Medulla oblongata (tissue), 1 donor: ENCODE measurements around the gene OSBPL10.

Experiments
- DNase-seq: peaks from one replicate; pipeline ENCODE4 v3.0.0-alpha.2; 2015; ENCODE audit errors: extremely low spot score

The OSBPL10 gene

DNA sequence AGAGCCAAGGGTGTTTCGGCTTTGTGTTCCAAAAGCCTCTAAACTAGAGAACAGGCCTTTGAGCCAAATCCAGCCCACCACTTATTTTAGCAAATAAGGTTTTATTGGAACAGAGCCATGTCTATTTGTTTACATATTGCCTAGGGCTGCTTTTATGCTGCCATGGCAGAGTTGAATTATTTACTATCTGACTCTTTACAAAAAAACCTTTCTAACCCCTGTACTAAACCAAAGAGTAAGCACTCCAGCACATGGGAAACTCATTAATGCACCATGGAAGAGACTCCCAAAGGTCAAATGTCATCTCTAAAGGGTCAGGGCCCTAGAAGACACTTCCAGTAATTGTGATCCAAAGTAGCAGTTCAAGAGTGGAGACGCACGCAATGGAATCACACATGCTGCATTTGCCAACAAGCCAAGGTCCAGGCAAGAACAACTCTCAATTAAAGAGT, 22.3 kb downstream of the OSBPL10 start:
- no peak for DNase-seq

DNA sequence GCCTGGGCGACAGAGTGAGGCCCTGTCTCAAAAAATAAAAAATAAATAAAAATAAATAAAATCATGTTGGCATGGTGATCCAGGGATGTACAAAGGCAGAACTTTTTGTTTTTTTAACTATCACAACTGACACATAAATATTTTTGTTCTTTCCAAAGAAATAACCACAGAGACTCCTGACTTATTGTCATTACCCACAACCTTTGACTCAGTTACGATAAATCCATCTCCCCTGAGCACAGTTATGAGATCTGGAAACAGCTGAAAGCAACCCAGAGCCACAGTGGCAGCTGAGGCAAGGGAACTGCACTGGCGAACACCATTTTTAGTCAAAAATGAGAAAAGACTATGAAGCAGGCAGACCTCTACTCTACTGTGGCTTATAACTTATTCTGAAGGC, 24.0 kb downstream of the OSBPL10 start:
- DNase-seq, result no peak

DNA sequence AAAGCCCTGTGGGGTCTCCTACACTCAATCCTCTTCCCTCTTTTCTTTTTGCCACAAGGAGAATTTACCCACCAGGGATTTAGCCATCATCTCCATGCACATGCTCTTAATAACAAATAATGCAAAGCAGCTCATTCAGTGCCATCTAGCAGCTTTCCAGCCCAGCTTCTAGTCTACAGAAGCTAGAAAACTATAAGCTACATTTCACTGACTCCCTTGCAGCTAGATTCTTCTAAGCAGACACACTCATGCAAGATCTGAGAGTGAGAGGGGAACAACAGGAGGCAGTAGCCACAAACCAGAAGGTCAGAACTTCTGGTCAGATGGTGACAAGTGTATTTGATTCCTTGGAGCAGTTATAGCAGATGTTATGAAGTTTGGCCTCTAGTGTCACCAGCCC, 25.5 kb downstream of the OSBPL10 start:
- no peak for DNase-seq

DNA sequence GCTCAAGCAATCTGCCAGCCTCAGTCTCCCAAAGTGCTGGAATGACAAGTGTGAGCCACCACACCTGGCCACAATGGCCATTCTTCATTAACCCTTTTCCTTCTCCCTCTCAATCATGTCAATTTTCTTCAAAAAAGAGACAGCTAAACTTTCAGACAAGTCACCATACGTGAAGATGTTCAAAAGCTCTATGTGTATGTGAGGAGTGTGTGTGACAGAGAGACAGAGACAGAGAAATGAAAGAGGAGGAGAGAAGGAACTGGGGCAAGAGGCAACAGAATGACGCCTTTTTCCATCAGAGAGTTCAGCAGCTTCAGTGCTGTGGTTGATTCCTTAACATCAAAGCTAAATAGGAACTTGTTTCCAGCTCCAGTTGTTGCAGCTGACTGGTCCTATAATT, 27.4 kb downstream of the OSBPL10 start:
- no peak for DNase-seq

DNA sequence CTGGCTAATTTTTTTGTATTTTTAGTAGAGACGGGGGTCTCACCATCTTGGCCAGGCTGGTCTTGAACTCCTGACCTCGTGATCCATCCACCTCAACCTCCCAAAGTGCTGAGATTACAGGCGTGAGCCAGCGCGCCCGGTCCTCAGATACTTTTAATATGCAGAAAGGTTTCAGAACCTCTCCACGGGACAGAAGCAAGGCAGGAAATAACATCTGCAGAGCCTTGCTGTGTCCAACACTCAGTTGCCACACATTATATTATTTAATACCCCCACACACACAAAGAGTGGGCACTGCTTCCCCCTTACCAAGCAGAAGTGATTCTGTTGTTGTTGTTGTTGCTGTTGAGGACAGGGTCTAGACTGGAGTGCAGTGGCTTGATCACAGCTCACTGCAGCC, 28.0 kb downstream of the OSBPL10 start:
- DNase-seq, result no peak

DNA sequence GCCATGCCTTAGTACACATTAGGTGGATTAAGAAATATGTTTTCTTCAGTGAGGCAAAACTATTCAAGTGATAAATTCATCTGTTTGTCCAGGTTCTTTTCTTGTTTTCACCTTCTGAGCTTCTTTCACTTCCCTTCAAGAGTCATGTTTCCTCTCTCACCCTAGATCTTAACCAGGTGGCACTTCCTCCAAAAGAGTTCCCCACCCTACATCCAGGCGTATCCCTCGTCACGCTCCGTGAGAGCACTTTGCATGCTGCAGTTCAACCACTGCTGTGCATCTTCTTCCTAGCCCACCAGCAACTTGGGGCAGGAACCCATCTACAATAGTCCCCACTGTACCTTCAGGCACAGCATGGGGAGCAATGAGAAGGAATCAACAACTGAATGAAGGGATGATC, 28.9 kb downstream of the OSBPL10 start:
- DNase-seq, result no peak

DNA sequence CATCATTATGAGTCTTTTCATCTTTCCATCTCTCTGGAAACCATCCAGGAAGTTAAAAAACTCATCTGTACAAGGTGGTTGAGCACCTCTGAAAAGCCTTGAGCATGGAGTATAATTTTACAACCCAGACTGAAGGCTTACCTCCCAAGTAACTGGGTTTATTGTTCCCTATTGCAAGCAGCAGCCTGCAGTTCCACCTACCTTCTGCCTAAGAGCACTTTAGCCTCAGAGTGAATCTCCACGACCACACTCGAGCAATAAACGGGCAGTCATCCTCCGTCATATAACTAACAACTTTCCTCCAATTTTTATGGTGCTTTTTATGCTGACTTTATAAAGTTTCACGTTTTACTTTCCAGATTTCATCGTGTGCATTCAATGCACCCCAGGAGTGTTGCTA, 32.8 kb downstream of the OSBPL10 start:
- DNase-seq, result no peak

DNA sequence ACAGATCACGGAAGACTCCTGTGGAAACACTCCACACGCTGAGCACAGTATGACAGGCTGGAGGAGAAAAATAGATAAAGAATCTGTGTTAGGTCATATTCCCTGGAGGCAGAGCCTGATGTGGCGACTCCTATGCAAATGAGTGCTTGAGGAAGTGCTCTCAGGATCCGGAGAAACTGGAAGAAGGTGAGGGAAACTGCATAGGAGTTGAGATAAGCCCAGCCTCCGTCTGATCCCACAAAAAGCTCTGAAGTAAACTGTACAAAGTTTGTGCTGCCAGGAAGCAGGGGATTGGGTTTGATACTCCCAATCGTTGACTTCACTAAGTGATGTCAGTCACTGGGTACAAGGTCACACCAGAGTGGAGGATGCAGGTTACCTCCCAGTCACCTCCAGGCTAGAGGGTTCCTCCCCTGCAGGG, 33.4 kb downstream of the OSBPL10 start:
- DNase-seq, result no peak

DNA sequence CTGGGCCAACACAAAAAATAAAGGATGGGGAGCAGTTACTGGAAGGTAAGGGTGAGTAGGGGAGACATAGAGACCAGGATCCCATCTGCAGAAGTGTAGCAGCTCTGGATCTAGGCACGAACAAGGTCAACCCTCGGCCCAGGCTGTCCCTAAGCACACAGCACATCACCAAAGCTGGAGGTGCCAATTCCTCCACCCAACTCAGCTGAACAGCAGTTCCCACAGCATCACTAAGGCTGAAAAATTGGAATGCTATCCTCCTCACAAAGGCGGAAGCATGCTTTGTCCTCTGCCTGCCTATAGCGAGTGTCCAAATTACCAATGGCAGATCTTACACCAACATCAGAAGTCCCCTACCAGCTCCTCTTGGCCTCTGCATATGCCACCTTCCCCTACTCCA, 33.9 kb downstream of the OSBPL10 start:
- DNase-seq, result no peak

DNA sequence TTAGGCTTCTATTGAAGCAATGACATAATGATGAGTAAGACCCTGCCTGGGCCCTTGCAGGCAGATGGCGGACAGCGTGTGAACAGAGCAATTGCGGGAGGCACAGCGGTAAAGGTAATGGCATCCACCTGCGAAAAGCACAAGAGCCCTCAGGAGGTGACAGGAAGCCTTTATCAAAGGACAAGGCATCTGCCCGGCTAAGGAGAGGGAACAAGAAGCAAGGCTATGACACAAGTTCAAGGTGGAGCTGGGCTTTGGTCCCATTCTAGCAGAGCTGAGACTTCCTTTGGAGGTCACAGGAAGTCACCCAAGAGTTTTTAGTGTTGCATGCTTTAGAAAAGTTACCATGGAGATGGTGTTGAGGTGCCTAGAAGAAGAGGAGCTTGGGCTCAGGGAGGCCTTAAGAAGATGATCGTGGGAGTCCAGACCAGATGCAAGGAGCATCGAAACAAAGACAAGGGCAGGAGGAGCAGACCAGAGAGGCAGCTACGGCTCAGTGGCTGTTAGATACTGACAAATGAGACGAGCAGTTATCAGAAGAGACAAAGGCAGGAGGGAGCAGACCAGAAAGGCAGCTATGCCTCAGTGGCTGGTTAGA, 34.5 kb downstream of the OSBPL10 start:
- DNase-seq, result no peak

DNA sequence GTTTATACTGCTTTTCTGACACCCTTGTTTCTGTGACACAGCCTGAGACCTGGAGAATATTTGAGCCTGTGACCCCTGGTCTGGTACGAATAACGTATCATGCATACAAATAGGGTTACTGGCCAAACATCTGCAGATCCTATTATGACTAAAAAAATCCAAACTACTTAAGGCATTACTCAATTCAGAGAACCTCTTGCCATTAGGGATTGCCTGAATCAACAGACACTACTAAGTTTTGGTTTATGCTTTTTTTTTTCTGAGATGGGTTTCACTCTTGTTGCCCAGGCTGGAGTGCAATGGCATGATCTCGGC, 35.4 kb downstream of the OSBPL10 start:
- no peak for DNase-seq

DNA sequence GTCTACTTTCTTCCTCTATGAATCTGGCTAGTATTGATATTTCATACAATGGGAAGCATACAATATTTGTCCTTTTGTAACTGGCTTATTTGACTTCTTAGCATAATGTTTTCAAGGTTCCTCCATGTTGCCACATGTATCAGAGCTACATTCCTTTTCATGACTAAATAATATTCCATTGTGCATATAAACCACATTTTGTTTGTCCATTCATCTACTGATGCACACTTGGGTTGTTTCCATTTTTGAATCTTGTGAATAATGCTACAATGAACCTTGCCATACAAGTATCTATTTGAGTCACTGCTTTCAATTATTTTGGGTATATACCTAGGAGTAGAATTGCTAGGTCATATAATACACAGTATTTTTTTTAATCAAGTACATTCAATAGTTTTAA, 38.0 kb downstream of the OSBPL10 start:
- DNase-seq, result no peak

DNA sequence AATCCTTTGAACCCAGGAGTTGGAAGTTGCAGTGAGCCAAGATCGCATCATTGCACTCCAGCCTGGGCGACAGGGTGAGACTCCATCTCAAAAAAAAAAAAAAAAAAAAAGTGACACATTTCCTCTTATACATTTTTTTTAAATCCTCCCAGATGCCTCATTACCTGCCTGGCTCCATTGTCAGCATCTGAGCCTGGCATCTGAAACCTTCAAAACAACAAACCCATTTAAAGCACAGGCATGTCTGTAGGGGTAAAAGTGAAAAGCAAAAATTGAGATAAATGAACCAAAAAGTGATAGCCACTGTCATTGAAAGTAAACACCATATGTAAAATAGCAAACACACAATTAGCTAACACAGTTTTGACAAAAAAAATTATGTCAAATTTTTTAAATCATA, 38.6 kb downstream of the OSBPL10 start:
- DNase-seq, result no peak

DNA sequence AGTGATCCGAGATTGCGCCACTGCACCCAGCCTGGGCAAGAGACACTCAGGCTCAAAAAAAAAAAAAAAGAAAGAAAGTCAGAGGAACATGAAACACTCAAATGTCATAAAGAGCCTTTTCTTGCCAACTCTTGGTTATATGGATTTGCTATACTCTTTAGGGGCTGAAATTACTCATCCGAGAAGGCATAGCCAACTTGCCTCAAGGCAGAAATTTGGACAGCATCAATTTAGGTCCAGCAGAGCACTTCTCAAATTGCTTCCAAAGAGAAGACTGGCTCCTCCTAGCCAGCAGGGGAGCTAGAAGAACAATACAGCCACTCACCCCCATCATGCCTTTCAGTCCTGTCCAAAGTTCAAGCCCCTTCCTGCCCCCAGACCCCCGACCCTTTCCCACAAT, 43.8 kb downstream of the OSBPL10 start:
- DNase-seq, result no peak

DNA sequence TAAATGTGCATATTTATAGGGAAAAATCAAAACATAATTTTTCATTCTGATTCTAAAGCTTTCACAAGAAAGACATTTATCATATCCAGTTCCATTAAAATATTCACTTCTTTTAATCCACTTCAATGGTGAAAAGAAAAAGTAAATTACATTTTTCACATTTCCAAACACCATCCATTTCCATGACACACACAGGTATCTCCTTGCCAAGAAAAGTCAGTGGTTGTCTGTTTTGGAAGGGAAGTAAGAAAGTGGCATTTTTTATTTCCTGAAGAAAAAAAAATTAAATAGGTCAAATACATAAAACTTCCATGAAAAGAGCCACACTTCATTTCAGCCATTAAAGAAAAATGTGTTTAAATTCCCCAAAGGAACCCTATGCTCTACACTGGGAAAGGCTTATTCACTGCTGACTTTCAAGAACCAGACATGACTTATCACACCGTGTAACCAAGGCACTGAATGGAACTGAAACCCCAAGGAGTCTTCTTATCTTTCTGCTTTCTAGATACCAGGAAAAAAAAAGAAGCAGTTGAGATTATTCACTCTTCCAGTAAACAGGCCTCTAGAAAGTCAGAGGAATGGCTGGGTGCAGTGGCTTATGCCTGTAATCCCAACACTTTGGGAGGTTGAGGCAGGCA, 44.5 kb downstream of the OSBPL10 start:
- DNase-seq, result no peak

DNA sequence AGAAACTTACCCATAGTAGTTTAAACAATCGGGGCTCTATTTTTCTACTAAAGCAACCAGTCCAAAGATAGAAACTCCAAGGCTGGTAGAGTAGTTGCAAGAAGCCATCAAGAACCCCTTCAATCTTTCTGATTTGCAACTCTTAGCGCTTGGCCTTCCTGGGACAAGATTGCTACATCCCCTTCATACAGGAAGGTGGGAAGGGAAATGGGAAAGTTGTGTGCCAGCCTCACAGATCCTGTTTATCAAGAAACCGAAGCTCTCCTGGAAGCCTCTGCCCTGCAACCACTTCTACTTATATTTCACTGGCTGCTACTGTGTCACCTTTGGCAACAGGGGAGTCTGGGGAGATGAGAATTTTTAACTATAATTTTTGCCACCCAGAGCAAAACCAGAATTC, 46.2 kb downstream of the OSBPL10 start:
- DNase-seq, result no peak

DNA sequence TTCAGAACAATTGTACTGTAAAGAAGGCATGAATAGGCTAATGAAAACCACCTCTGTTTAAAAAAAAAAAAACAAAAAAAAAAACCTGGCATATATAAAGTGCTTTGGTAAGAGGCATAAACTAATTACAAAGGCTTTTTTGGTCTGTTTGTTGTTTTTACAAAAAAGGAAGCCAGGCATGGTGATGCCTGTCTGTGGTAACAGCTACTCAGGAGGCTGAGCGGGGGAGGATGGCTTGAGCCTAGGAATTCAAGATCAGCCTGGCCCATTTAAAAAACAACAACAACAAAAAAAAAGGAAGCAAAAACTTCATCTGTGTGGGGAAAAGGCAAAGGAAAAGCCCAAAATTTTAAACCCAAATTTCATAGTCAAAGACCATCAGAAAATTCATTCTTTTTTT, 47.0 kb downstream of the OSBPL10 start:
- DNase-seq, result no peak

DNA sequence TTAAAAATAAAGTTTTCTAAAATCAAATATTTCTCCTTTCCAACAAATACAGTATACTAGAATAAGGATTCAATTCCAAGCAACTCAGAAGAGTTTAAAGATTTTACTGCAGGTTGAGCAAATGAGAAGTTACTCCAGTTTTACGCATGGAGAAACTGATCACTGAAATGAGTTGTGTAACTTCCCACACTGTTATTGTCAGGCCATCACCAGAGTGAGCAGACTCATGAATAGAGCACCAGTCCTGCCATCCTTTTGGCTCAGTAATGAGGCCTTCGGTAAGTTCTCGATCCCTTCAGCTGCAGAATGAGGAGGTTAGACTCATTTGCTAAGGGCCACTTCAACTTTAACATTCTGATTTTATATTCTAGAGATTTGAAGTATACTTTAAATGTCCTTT, 48.1 kb downstream of the OSBPL10 start:
- DNase-seq, result no peak

DNA sequence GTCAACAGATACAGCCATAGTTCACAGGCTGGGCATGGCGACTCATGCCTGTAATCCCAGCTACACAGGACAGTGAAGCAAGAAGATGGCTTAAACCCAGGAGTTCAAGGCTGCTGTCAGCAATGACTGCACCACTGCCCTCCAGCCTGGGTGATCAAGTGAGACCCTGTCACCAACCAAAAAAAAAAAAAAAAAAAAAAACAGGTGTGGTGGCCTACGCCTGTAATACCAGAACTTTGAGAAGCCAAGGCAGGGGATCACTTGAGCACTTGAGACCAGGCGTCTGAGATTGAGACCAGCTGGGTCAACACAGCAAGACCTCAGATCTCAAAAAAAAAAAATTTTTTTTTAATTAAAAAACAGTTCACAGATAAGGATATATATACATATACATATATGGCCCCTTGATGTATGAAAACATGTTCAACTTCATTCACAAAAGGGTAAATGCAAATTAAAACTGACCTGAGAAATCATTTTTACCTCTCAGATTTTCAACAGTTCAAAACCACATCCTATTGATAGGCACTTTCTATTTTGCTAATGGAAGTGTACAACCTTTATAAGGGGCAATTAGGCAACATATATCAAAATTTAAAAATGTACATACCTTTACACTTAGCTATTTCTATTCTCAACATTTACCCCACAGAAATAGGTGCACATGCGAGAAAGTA, 51.1 kb downstream of the OSBPL10 start:
- no peak for DNase-seq

DNA sequence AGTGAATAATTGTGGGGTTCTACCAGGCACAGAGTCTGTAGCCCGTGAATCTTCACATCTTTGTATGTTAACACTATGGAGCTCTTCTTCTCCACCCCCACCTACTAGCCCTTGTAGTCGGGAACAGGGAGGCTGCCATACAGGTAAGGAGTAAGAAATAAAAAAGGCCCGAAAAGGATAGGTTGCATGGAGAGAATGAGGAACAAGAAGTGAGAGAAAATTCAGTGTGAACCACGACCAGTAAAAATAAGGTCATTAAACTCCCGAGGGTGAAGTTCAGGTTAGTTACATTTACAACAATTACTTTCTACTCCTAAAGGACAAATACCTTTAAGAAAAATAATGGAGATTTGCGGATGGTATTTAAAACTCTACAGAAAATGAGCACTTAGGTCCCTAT, 53.3 kb downstream of the OSBPL10 start:
- no peak for DNase-seq

DNA sequence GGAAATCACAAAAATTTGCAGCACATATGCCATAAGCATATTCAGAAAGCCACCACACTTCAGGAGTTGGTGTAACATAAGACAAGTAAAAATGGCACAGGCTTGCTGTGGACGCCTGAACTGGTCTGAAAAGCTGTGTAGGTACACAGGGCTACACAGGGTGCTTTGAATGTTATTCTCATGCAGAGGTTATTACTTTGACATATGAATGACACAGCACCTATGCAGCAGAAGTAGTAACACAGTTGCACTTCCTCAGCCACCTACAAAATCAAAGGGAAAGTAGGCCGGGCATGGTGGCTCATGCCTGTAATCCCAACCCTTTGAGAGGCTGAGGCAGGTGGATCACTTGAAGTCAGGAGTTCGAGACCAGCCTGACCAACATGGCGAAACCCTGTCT, 54.5 kb downstream of the OSBPL10 start:
- no peak for DNase-seq

DNA sequence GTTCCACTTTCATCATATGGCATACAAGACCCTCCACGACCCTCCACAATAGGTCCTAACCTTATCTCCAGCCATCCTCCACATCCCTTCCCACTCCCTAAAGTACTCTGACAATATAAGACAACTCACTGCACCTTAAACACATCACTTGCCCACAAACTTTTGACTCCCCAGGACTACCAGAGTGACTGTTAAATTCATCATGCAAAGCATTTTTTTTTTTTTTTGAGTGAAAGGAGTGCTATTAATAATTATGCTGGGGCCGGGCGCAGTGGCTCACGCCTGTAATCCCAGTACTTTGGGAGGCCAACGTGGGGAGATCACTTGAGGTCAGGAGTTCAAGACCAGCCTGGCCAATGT, 55.8 kb downstream of the OSBPL10 start:
- DNase-seq, result no peak

DNA sequence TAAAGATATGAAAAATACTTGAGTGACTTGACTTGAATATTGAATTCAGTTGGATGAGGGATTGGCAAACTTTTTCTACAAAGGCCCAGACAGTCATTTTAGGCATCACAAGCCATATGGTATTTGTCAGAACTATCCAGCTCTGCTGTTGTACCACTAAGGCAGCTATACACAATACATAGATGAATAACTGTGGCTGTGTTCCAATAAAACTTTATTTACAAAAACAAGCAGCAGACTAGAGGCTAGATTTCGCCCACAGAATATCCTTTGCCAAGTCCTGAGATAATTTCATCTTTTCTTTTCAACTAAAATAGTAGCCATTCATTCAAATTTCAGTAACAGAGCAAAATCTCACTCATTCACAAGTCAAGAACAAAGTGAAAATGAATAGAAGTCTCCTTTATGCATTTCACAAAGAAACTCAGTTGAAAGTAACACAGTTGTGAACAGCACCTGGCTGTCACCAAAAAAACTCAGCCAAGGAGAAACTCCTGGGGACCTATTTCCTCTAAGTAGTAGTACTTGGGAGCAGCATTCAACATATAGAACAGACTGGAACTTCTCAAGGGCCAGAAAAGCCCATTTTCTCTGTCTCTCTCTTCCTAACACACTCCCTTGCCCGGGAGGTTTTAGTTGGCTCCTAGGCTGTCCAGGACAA, 56.3 kb downstream of the OSBPL10 start:
- DNase-seq, result no peak
